ENCODE measurements around the gene ADAMTS16.
"Not testable (repeated sequence)": the region's sequence is repeated elsewhere in the genome, so short reads cannot be mapped to it uniquely, and the experiment has no call there.

Gene ADAMTS16, protein sequence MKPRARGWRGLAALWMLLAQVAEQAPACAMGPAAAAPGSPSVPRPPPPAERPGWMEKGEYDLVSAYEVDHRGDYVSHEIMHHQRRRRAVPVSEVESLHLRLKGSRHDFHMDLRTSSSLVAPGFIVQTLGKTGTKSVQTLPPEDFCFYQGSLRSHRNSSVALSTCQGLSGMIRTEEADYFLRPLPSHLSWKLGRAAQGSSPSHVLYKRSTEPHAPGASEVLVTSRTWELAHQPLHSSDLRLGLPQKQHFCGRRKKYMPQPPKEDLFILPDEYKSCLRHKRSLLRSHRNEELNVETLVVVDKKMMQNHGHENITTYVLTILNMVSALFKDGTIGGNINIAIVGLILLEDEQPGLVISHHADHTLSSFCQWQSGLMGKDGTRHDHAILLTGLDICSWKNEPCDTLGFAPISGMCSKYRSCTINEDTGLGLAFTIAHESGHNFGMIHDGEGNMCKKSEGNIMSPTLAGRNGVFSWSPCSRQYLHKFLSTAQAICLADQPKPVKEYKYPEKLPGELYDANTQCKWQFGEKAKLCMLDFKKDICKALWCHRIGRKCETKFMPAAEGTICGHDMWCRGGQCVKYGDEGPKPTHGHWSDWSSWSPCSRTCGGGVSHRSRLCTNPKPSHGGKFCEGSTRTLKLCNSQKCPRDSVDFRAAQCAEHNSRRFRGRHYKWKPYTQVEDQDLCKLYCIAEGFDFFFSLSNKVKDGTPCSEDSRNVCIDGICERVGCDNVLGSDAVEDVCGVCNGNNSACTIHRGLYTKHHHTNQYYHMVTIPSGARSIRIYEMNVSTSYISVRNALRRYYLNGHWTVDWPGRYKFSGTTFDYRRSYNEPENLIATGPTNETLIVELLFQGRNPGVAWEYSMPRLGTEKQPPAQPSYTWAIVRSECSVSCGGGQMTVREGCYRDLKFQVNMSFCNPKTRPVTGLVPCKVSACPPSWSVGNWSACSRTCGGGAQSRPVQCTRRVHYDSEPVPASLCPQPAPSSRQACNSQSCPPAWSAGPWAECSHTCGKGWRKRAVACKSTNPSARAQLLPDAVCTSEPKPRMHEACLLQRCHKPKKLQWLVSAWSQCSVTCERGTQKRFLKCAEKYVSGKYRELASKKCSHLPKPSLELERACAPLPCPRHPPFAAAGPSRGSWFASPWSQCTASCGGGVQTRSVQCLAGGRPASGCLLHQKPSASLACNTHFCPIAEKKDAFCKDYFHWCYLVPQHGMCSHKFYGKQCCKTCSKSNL

DNA sequence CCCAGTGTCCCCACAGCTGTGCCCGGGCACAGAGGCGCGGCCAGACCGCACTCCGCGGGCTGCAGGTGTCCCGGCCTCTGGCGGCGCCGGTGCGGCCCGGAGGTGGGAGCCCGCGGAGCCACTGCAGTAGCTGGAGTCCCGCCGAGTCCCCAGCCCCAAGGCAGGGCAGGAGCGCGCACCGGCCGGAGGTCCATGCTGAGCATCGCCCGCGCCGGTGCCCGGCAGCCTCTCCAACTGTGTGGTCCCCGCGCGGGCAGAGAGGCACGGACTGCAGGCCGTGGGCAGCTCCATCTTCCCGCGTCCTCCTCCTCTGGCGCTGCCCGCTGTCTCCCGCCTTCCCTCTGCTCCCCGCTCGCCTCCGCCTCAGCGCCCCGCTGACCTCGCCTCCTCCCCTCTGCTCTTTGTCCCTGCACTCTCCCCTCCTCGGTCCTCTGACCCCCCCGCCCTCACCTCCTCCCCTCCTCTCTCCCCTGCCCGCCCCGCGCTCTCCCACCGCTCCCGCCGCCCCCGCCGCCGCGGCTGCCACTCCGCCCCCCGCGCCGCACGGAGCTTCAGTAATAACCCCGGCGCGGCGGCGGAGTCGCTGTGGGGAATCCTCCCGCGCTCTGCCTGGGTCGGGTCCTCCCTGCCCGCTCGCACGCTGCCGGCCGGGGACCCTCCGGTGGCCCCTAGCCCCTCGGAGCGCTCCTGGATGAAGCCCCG is at the start of gene ADAMTS16:
TSS of gene ADAMTS16 (plus strand) at position 554 of the 702 bp plus-strand sequence. CDS start at position 692, 138 bp downstream.
- DNase-seq, result no peak

DNA sequence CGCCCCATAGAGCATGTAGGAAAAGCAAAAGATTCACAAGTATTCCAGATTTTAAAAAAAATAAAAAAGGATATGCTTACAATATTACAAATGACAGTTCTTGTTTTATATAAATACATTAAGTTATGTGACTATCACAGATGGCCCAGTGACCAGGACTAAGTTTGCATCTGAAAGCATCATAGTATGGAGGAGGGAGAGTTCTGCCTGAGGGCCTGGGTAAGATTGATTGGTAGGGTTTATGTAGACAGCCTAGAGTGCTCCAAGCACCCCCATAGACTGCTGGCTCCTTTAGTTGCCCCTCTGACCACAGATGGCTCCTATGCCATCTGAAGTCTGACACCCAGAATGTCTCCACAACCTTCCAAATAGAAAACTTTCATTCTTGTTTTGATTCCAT is 48.0 kb upstream of the ADAMTS16 start:
- no peak for DNase-seq

DNA sequence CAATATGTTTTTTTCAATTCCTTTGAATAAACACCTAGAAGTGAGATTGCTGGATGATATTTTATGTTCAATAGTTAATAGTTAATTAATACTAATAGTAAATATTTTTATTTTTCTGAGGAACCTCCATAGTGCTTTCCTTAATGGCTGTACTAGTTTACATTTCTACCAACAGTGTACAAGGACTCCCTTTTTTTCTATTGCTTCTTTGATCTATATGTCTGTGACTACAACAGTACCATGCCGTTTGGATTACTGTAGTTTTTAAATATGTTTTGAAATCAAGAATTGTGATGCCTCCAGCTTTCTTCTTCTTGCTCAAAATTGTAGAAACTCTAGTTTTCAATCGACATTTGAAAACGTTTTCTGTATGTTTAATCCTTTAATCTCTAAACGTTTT is 39.5 kb upstream of the ADAMTS16 start:
- DNase-seq, result no peak

DNA sequence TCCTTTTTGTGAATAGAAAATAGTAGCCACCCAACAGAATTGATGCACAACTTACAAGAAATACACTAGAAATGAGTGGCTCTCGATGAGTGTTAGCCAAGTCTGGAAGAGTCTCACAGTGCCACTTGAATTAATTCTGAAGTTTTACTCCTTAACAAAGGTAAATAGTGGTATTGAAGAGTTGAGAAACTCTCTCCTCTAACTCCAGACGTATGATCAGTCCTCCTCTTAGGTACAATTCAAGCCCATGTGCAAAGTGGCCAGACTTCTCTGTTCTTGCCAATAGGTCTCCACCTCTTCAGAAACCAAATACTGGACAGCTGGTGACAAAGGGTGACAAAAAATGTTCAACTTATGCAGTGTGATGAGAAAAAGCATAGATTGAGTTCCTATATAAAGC is 38.5 kb upstream of the ADAMTS16 start:
- no peak for DNase-seq

DNA sequence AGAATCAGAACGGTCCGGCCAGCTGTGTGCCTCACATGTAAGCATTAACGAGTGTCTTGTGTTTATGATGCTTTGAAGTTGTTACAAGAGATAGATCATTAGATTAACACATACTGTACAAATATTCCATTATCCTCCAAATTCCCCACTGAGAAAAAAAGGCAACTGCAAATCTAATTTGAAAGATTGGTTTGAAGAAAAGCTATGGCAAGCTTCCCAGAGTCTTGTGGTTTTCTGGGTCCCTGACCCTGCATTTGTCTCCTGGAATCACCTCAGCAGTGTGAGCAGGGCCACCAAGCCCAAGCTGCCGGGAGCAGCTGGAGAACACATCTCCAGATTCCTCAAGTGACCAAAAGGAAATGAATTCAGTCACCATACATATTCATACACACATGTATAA is 36.9 kb upstream of the ADAMTS16 start:
- no peak for DNase-seq

DNA sequence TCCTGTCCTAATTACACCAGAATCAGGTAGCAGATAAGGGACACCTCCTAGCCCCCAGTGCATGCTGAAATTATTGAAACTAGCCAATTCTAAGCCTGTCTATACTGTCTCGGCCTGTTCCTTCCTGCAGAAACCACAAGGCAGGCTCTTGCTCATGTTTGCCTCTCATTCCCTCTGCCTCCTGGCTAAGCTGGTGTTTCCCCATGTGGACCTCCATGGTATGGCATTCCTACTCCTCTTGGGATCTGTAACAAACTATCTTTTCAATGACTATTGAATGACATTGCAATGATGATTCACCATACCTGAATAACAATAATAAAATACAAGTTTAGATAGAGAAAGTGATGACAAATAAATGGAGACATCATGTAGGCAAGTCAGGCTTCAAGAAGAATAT is 35.6 kb upstream of the ADAMTS16 start:
- DNase-seq, result no peak

DNA sequence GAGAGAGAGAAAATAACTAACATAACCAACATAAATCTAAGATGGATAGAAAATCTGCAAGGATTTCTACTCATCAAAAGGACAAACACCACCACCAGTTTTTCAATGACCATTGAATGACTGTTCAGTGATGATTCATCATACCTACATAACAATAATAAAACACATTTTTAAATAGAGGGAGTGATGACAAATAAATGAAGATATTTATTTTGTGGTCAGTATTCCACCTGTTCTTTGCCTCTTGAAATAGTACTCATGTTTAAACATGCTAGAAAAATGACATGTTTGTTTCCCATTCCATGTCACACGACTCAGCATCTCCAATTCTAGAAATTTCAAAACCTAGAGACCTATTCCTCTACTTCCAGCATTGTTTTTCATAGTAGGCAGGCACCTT is 34.6 kb upstream of the ADAMTS16 start:
- no peak for DNase-seq

DNA sequence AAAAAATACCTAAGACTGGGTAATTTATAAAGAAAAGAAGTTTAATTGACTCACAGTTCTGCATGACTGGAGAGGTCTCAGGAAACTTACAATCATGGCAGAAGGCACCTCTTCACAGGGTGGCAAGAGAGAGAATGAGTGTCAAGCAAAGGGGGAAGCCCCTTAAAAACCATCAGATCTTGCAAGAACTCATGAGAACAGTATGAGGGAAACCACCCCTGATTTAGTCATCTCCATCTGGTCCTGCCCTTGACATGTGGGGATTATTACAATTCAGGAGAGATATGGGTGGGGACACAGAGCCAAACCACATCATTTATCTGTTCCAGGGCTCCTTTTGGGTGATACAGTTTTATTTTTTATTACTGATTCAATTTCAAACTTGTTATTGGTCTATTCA is 23.2 kb upstream of the ADAMTS16 start:
- DNase-seq, result no peak

DNA sequence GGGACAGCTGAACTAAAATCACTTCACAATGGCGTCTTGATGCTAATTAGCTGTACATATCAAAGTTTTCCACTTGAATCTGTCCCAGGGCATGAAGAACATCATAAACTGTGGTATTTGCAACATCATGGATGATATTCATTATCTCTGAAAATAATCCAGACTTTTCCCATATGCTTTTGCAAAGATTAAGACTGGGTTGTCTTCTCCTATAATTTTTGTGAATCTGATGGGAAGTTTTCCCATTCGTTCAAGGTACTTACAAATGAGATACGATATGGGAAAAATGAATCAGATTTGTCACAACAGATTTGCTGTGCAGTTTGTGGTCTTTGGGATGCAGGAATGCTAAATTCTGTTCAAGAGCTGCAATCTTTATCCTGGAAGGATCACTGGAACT is 17.4 kb upstream of the ADAMTS16 start:
- no peak for DNase-seq

DNA sequence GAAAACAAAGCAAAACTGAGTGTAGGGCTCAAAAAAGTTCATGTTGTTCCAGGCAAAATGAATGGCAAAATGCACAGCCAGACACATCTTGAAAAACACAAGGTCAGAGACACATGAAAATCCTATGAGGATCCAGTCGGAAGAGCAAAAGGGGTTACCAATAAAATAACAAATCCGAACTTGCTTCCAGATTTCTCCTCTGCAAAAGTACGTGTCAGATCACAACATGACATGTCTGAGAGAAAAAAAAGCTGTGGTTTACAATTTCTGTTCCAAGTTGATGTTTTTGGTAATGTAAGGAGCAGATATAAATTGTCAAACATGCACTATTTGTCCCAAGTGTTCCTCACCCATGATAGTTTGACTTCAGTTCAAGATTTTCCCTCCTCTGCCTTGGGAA is 15.9 kb upstream of the ADAMTS16 start:
- DNase-seq, result no peak

DNA sequence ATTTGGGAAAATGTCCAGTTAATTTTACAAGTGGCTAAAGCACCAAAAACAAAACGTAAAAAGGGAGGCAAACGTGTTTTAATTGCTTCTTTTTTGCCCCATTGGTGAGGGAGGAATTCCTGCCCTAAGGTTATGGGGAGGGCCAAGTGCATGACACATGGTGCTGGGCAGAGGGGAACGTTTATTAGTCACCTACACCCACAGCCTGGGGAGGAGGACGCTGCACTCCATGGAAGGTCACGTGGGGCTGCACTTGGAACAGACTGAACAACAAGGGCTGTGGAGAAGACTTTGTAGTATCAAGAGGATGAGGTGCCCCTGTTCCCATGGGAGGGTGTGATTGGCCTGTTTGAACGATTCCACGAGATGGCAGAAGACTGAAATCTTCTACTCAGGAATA is 13.7 kb upstream of the ADAMTS16 start:
- no peak for DNase-seq

DNA sequence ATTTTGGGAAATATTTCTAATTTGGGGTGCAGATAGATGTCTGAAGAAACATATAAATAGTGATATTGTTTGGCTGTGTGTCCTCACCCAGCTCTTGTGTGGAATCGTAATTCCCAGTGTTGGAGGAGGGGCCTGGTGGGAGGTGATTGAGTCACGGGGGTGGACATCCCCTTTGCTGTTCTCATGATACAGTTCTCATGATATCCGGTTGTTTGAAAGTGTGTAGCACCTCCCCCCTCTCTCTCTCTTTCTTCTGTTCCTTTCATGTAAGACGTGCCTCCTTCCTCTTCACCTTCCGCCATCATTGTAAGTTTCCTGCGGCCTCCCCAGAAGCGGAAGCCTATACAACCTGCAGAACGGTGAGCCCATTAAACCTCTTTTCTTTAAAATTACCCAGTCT is 11.4 kb upstream of the ADAMTS16 start:
- DNase-seq, result no peak

DNA sequence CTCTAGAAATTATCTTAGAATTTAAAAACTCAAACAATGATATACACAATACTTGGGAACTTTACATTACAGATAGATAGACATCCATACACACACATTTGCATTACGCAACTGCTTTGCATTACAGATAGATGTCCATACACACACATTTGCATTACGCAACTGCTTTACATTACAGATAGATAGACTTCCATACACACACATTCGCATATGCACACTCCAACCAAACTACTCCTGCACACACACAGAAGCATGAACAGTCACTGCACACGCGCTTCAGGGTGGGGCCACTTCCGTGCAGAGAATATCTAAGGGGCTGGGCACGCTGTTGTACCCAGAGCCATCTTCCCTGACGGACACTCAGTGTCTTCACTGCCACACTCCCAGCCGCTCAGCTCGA is 7.9 kb upstream of the ADAMTS16 start:
- no peak for DNase-seq

DNA sequence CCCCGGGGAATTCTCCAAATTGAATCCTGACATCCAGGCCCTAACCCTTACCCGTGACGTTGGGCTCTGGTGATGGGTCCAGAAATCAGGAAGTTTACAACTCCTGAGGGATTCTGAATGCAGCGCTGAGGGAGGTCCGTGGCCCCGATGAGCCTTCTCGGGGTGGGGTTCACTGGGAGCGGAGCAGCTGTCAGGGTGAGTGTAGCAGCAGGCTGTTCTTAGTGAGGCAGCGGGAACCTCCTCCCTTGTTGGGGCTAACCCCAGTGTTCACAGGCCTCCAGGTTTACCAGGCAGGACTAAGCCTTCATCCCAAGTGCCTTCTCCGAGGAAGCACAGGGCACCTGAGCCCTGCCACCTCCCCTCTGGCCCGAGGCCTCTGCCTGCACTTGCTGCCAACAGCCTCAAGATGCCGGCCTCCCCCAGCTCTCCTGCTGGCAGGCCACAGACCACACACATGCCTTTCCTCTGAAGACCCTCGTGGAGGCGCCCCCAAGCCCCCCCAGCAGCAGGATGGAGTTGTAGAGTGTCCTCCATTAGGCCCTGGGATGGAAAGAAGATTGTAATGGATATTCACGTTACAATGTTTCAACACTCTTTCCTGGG is 7.3 kb upstream of the ADAMTS16 start:
- no peak for DNase-seq

DNA sequence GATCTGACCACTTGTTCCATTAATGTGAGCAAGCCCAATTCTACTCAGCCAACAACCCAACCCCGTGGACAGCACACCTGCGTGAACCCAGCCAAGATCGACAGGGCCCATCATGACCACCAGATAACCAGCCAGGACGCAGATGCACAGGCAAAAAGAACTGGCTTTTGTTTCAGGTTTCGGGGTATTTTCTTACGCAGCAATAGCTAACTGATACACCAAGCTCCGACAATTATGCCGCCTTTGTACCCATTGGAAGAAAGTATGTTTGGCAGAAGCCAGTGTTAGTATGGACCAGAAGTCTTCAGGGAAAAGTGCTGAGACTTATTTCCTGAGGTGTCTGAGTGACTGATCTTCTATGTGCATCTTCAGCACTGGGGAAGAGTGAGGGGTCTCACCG is 6.0 kb upstream of the ADAMTS16 start:
- no peak for DNase-seq

DNA sequence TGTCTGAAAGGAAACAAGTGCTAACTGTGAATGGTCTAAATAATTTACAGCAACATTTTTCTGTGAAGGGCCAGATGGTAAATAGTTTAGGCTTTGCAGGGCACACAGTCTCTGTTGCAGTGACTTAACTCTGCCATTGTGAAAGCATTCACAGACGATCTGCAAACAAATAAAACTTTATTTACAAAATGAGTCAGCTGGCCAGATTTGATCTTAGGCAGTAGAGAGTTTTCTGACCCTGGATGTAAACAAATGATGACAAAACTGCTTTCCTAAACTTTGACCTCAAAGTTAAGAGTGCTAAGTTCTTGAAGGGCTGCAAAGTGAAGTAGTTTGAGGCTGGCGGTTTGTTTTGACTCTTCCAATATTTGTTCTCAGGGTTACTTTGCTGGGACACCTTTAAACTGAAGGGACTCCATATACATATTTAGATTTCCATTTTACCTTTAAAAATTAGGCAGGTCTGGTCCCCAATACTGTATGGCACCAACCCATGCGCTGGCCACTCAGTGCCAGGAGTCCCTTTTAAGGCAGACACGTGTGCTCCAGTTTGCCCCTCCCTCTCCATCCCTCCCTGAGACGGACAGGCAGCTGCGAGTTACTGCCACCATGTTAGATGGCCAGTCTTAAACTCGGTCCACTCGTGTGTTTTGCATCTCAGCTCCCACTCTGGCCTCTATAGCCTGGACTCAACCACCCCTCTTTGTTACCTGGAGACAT is 4.0 kb upstream of the ADAMTS16 start:
- DNase-seq, result no peak

DNA sequence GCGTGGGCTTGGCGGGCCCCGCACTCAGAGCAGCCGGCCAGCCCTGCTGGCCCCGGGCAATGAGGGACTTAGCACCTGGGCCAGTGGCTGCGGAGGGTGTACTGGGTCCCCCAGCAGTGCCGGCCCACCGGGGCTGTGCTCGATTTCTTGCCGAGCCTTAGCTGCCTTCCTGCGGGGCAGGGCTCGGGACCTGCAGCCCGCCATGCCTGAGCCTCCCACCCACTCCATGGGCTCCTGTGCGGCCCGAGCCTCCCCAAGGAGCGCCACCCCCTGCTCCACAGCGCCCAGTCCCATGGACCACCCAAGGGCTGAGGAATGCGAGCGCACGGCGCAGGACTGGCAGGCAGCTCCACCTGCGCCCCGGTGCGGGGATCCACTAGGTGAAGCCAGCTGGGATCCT is 2.3 kb upstream of the ADAMTS16 start:
- DNase-seq, result not testable (repeated sequence)

DNA sequence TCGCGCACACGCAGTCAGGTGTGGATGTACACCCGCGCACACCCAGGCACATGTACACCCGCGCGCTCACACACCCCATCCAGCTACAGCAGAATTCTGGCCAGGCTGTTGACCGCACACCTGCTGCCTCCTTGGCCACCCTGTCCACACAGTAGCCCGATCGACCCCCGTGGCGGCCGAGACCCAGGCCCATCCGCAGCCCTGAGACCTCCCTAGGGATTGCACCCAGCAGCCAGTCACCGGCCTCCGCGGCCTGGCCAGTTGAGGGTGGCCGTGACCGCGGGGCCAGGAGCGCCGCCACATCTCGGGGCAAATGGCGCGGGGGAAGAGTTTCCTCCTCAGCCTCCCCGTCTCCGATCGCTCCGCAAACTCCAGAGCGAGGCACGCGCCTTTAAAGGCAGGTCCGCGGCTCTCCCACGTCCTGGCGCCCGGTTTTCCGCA is 774 bp upstream of the ADAMTS16 start:
- no peak for DNase-seq

DNA sequence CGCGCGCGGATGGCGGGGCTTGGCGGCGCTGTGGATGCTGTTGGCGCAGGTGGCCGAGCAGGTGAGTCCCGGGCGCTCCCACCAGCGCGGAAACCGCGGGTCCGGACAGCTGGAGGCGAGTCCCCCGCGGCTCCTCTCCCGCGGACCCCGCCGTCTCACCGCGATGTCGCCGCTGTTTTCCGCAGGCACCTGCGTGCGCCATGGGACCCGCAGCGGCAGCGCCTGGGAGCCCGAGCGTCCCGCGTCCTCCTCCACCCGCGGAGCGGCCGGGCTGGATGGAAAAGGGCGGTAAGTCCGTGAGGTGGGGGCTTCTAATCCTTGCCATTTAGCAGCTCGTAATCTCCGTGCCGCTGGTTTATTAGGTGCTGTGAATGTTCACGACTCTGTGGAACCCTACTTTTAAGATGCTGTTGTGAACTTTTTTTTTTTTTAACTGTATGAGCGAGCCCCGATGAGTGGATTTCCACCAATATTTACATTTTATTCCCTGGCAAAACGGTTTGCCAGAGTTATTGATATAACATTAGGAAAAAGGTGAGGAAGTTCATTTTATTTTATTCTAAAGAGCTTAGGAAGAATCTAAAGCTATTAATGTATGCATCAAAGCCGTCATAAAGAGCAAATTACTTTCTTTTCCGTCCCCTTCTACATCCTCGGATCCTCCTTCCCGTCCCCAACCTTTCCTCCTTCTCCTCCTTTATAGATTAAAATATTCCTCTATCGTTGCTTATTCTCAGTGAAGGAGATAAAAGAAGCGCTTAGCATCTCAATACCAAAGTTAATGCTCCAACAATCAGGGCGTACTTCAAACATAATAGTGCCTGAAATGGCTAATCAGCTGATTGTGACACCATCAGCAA is 579 bp downstream of the ADAMTS16 start:
- DNase-seq, result no peak

DNA sequence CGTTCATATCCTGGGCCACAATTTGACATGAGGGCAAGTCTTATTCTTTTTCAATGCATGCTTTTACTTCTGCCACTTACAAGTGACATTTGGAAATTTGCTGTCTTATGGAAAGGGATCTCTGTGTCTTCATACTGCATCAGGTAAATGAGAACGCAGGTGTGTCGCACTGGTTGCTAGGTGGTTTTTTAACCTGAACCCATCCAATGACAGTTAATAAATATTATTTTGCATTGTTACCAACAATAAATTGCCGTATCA is 1.1 kb downstream of the ADAMTS16 start:
- no peak for DNase-seq

All from right hindlimb (tissue), 1 donor.